A549 (cell line): ENCODE data around the gene ASIC2.

Experiments used
- EHMT2 ChIP-seq: fragments of 200-600 bp; sonication (generic); IDR thresholded peaks from 2 replicates; pipeline ENCODE4 v1.6.1; 2016; ENCODE audit warnings: antibody characterized with exemption, low read depth, mild to moderate bottlenecking, moderate library complexity
- EP300 ChIP-seq, 2 experiments: fragments of >200 bp; sonication (Bioruptor Twin); formaldehyde crosslinking; IDR thresholded peaks; 2 replicates in 1 of 2; 3 replicates in 1 of 2; pipeline ENCODE4 v1.6.1; 2016 to 2017
- POLR2A ChIP-seq: IDR thresholded peaks from 2 replicates; pipeline ENCODE4 v1.6.1; 2012; ENCODE audit warnings: mild to moderate bottlenecking, low read length
- RFX5 ChIP-seq: fragments of 450-650 bp; IDR thresholded peaks from 2 replicates; pipeline ENCODE4 v1.7.1; 2014; ENCODE audit warnings: antibody characterized with exemption, mild to moderate bottlenecking, moderate library complexity
- TF ChIP-seq, protein P1 (sequence below): fragments of >200 bp; sonication (Bioruptor Twin); formaldehyde crosslinking; IDR thresholded peaks from 3 replicates; pipeline ENCODE4 v1.5.1; 2016
- TF ChIP-seq, protein P2 (sequence below): IDR thresholded peaks from 2 replicates; pipeline ENCODE4 v1.6.1; 2012; ENCODE audit warnings: low read depth, borderline replicate concordance
- TF ChIP-seq, protein P3 (sequence below): IDR thresholded peaks from 2 replicates; pipeline ENCODE4 v1.6.1; 2012

DNA sequence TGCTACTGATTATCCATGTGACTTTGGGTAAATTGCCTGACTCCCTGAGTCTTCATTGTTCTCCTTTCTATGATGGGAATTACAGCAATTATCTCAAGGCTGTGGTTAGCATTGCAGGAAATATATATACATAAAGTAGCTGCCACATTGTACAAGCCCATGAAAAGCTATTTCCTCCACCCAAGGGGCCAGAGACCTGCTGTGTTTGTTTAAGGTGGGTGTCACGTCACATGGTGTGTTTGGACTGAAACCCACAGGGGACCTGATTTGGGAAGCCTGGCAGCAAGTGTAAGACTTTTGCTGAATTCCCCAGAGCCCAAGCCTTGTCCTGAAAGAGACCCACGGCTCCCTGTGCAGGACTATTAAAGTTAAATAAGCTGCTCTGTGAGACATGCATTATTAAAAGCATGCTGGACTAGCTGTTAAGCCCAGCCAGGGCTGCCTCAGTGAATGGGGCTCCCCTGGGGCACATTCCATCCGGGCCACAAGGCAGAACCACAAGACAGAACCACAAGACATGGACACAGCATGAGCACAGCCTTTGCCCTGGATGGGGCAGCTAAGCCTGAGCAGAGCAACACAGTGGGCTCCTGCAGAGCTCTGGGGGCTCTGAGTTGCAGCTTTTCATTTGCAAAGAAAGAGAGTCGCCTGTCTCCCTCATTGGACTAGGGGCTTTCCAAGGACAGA lies 152.5 kb downstream of the ASIC2 start:
- no peak for TF ChIP-seq EHMT2
- no peak for TF ChIP-seq POLR2A
- TF ChIP-seq, protein P1, sequence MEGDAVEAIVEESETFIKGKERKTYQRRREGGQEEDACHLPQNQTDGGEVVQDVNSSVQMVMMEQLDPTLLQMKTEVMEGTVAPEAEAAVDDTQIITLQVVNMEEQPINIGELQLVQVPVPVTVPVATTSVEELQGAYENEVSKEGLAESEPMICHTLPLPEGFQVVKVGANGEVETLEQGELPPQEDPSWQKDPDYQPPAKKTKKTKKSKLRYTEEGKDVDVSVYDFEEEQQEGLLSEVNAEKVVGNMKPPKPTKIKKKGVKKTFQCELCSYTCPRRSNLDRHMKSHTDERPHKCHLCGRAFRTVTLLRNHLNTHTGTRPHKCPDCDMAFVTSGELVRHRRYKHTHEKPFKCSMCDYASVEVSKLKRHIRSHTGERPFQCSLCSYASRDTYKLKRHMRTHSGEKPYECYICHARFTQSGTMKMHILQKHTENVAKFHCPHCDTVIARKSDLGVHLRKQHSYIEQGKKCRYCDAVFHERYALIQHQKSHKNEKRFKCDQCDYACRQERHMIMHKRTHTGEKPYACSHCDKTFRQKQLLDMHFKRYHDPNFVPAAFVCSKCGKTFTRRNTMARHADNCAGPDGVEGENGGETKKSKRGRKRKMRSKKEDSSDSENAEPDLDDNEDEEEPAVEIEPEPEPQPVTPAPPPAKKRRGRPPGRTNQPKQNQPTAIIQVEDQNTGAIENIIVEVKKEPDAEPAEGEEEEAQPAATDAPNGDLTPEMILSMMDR = no peak
- no peak for TF ChIP-seq EP300 (IDR thresholded peaks at IDR 0.05)
- TF ChIP-seq, protein P2, sequence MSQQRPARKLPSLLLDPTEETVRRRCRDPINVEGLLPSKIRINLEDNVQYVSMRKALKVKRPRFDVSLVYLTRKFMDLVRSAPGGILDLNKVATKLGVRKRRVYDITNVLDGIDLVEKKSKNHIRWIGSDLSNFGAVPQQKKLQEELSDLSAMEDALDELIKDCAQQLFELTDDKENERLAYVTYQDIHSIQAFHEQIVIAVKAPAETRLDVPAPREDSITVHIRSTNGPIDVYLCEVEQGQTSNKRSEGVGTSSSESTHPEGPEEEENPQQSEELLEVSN = no peak
- TF ChIP-seq RFX5 = no peak
- TF ChIP-seq, protein P3, sequence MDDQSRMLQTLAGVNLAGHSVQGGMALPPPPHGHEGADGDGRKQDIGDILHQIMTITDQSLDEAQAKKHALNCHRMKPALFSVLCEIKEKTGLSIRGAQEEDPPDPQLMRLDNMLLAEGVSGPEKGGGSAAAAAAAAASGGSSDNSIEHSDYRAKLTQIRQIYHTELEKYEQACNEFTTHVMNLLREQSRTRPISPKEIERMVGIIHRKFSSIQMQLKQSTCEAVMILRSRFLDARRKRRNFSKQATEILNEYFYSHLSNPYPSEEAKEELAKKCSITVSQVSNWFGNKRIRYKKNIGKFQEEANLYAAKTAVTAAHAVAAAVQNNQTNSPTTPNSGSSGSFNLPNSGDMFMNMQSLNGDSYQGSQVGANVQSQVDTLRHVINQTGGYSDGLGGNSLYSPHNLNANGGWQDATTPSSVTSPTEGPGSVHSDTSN = no peak
